ENCODE results near the gene PTDSS2.
"Not testable (repeated sequence)": the region's sequence is repeated elsewhere in the genome, so short reads cannot be mapped to it uniquely, and the experiment has no call there.

Gene PTDSS2

GRCh38 chr11:413120-414081 is 36.7 kb upstream of the PTDSS2 start:
- DNase-seq (ENCODE audit: low read depth in 3 of 3): no peak

- no peak for DNase-seq (ENCODE audit: low read depth in 3 of 3)
These were observed 35.7 kb upstream of the PTDSS2 start for GRCh38 chr11:414318-414857.

GRCh38 chr11:415640-416041 is 34.4 kb upstream of the PTDSS2 start:
- no peak for DNase-seq (ENCODE audit: low read depth in 3 of 3)

GRCh38 chr11:416051-416756 is 33.9 kb upstream of the PTDSS2 start:
- no peak for DNase-seq (ENCODE audit: low read depth in 3 of 3)

- no peak for DNase-seq (ENCODE audit: low read depth in 3 of 3)
These were observed 33.1 kb upstream of the PTDSS2 start for GRCh38 chr11:416757-417621.

GRCh38 chr11:417652-418342 is 32.3 kb upstream of the PTDSS2 start:
- no peak for DNase-seq (ENCODE audit: low read depth in 3 of 3)

- DNase-seq (ENCODE audit: low read depth in 3 of 3): no peak
These were observed 31.5 kb upstream of the PTDSS2 start for GRCh38 chr11:418343-419247.

- DNase-seq (ENCODE audit: low read depth in 3 of 3): no peak
These were observed 30.7 kb upstream of the PTDSS2 start for GRCh38 chr11:419248-420005.

- DNase-seq (ENCODE audit: low read depth in 3 of 3): no peak
These were observed 29.8 kb upstream of the PTDSS2 start for GRCh38 chr11:420054-420910.

GRCh38 chr11:420911-421321 is 29.2 kb upstream of the PTDSS2 start:
- DNase-seq (ENCODE audit: low read depth in 3 of 3): no peak

- no peak for DNase-seq (ENCODE audit: low read depth in 3 of 3)
These were observed 27.8 kb upstream of the PTDSS2 start for GRCh38 chr11:422249-422656.

GRCh38 chr11:424232-424631 is 25.8 kb upstream of the PTDSS2 start:
- no peak for DNase-seq (ENCODE audit: low read depth in 3 of 3)

- DNase-seq (ENCODE audit: low read depth in 3 of 3): not testable (repeated sequence)
These were observed 25.3 kb upstream of the PTDSS2 start for GRCh38 chr11:424766-425165.

- DNase-seq (ENCODE audit: low read depth in 3 of 3): no peak
These were observed 24.8 kb upstream of the PTDSS2 start for GRCh38 chr11:425301-425700.

GRCh38 chr11:426851-427250 is 23.2 kb upstream of the PTDSS2 start:
- DNase-seq (ENCODE audit: low read depth in 3 of 3): no peak

GRCh38 chr11:428295-428694 is 21.8 kb upstream of the PTDSS2 start:
- DNase-seq (ENCODE audit: low read depth in 3 of 3): no peak

GRCh38 chr11:429391-429790 is 20.7 kb upstream of the PTDSS2 start:
- DNase-seq (ENCODE audit: low read depth in 3 of 3): no peak

GRCh38 chr11:429931-430456 is 20.1 kb upstream of the PTDSS2 start:
- no peak for DNase-seq (ENCODE audit: low read depth in 3 of 3)

All from stimulated activated CD4-positive, alpha-beta T cell treated with anti-CD3 and anti-CD28 coated beads, TNF-alpha, amount 100 ng/mL, for 4 hours (primary cell).